Ishikawa (cell line): ENCODE measurements around the gene INSIG1.

Experiments used
- CREB1 ChIP-seq: IDR thresholded peaks from 2 replicates; pipeline ENCODE4 v1.6.1; 2012; ENCODE audit warnings: low read depth
- EGR1 ChIP-seq: IDR thresholded peaks from 2 replicates; pipeline ENCODE4 v1.6.1; 2012
- NFIC ChIP-seq: IDR thresholded peaks from 2 replicates; pipeline ENCODE4 v1.6.1; 2012
- RAD21 ChIP-seq: IDR thresholded peaks from 2 replicates; pipeline ENCODE4 v1.6.1; 2012; ENCODE audit warnings: low read depth
- TCF12 ChIP-seq: IDR thresholded peaks from 2 replicates; pipeline ENCODE4 v1.6.1; 2012; ENCODE audit warnings: low read depth
- TEAD4 ChIP-seq: IDR thresholded peaks from 2 replicates; pipeline ENCODE4 v1.6.1; 2012
- YY1 ChIP-seq: IDR thresholded peaks from 2 replicates; pipeline ENCODE4 v1.6.1; 2012; ENCODE audit warnings: low read depth
- TF ChIP-seq, protein P1 (sequence below): IDR thresholded peaks from 2 replicates; pipeline ENCODE4 v1.6.1; 2012
- TF ChIP-seq, protein P2 (sequence below): IDR thresholded peaks from 2 replicates; pipeline ENCODE4 v1.6.1; 2012
- TF ChIP-seq, protein P3 (sequence below): IDR thresholded peaks from 2 replicates; pipeline ENCODE4 v1.6.1; 2012; ENCODE audit warnings: low read depth, mild to moderate bottlenecking

INSIG1 gene

DNA sequence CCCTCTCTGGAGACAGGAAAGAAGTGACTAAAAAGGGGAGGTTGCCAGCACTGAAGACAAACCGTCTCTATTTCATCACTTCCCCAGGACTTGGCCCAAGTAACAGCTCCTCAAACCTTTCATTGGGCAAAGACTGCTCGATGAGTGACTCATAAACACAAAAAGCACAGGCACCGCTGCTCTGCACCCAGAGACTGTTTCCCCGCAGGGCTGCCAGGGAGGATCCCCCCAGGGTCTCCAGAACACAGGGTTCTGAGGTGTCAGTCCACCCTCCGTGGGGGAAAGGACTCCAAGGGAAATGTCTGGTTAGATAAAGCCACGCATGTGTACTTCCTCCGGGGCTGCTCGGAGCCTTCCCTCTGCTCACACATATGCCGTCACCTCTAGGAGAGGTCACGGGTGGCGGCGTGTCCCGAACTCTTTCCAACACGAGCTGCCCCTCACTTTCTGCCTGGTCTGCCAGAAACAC, 59.9 kb downstream of the INSIG1 start:
- TF ChIP-seq, protein P1, sequence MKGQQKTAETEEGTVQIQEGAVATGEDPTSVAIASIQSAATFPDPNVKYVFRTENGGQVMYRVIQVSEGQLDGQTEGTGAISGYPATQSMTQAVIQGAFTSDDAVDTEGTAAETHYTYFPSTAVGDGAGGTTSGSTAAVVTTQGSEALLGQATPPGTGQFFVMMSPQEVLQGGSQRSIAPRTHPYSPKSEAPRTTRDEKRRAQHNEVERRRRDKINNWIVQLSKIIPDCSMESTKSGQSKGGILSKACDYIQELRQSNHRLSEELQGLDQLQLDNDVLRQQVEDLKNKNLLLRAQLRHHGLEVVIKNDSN, result no peak
- TF ChIP-seq TEAD4 (no peak), NFIC (no peak), YY1 (no peak), CREB1 (no peak), RAD21 (no peak), TCF12 (no peak)
- TF ChIP-seq, protein P2, sequence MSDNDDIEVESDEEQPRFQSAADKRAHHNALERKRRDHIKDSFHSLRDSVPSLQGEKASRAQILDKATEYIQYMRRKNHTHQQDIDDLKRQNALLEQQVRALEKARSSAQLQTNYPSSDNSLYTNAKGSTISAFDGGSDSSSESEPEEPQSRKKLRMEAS, result no peak

DNA sequence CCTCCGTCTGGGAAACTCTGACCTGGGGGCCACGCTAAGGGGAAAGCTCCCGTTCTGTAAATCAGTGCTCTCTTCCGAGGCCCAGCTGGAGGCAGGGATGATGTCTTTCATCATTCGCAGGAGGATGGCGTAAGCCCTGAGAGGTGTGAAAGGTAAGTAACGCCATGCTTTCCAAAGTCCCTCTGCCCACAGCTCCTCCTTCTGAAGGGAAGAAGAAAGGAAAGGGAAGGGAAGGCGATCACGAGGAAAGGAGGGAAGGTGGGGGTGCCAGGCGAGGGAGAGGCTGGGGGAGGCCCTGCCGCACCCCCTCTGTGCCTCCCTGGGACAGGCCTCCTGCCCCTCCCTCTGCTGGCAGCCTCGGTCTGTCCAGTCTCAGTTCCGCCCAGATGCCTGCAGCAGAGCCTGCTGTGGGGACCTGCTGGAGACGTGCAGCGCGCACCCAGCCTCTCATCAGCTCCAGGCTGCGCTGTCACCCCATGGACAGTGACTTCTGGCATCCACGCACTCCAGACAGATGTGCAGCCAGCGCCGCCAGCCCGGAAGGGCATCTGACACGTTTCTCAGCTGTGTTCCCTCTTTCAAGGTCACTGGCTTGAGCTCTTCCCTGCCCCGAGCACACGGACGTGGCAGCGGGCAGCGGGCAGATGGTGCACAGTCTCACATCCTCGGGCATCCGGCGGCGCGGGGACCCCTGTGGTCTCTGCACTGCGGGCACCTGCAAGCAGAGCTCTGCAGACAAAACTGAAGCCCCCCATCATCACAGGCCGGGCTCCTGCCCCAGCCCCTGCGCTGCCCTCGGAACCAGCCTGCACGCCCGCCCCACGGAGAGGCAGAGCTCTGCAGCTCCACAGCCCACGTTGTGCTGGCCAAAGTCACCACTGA, 60.6 kb downstream of the INSIG1 start:
- TF ChIP-seq, protein P1, result no peak

DNA sequence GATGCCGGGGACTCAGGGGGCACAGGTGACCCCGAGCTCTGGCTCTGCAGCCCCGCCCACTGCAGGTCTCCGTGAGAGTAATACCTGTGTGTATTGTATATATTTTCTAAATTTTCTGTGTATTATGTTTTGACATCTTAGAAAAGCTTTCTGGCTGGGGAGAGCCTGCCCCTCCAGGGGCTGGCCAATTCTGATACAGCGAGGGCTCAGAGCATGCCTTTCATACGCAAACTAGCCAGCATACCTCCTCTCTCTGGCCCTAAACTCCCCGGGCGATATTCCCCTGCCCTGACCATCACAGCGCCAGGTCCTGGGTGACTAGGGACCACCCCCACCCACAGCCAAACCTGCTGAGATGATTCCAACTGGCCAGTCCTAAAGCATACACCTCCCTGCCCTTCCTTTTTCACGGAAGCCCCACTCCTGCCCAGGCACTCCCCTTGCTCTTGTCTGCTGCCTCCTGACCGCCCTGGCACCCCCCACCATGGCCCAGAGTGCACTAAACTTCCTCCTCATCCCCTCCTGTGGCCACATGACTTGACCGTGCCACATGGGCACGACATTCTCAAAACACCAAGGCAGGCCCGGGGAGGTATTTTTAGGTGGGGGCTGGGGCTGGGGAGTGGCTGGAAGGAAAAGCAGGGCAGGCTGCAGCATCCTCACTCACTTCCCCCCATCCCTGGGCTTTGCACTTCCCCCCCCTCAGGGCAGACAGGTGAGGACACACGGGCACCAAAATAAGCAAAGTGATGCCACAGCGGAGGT, 61.5 kb downstream of the INSIG1 start:
- TF ChIP-seq, protein P3, sequence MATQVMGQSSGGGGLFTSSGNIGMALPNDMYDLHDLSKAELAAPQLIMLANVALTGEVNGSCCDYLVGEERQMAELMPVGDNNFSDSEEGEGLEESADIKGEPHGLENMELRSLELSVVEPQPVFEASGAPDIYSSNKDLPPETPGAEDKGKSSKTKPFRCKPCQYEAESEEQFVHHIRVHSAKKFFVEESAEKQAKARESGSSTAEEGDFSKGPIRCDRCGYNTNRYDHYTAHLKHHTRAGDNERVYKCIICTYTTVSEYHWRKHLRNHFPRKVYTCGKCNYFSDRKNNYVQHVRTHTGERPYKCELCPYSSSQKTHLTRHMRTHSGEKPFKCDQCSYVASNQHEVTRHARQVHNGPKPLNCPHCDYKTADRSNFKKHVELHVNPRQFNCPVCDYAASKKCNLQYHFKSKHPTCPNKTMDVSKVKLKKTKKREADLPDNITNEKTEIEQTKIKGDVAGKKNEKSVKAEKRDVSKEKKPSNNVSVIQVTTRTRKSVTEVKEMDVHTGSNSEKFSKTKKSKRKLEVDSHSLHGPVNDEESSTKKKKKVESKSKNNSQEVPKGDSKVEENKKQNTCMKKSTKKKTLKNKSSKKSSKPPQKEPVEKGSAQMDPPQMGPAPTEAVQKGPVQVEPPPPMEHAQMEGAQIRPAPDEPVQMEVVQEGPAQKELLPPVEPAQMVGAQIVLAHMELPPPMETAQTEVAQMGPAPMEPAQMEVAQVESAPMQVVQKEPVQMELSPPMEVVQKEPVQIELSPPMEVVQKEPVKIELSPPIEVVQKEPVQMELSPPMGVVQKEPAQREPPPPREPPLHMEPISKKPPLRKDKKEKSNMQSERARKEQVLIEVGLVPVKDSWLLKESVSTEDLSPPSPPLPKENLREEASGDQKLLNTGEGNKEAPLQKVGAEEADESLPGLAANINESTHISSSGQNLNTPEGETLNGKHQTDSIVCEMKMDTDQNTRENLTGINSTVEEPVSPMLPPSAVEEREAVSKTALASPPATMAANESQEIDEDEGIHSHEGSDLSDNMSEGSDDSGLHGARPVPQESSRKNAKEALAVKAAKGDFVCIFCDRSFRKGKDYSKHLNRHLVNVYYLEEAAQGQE, result no peak
- TF ChIP-seq YY1 (no peak), TCF12 (no peak), EGR1 (no peak), TEAD4 (no peak)
